GM21786 (cell line): ENCODE results near the gene NTN1.

Experiments used
- ATAC-seq: cut with Tn5 transposase; IDR thresholded peaks from one replicate; pipeline ENCODE4 v1.9.1; 2021; ENCODE audit not compliant: unreplicated experiment

NTN1 gene

GRCh38 chr17:9266697-9267117 lies 245.4 kb downstream of the NTN1 start:
- ATAC-seq = no peak

- ATAC-seq = no peak
These were observed 247.2 kb downstream of the NTN1 start for GRCh38 chr17:9268546-9268945.

GRCh38 chr17:9269350-9270035 lies 248.2 kb downstream of the NTN1 start:
- no peak for ATAC-seq

GRCh38 chr17:9270921-9271320 lies 249.6 kb downstream of the NTN1 start:
- no peak for ATAC-seq

GRCh38 chr17:9271989-9272388 lies 250.7 kb downstream of the NTN1 start:
- ATAC-seq = no peak

GRCh38 chr17:9272501-9273200 lies 251.3 kb downstream of the NTN1 start:
- no peak for ATAC-seq

GRCh38 chr17:9273428-9274391 lies 252.4 kb downstream of the NTN1 start:
- ATAC-seq = no peak

GRCh38 chr17:9274973-9275372 lies 253.7 kb downstream of the NTN1 start:
- no peak for ATAC-seq

GRCh38 chr17:9279893-9280292 lies 258.6 kb downstream of the NTN1 start:
- ATAC-seq = no peak

- no peak for ATAC-seq
These were observed 262.6 kb downstream of the NTN1 start for GRCh38 chr17:9283909-9284308.

GRCh38 chr17:9284884-9285283 lies 263.6 kb downstream of the NTN1 start:
- ATAC-seq = no peak

- no peak for ATAC-seq
These were observed 264.5 kb downstream of the NTN1 start for GRCh38 chr17:9285602-9286427.

- ATAC-seq = no peak
These were observed 265.1 kb downstream of the NTN1 start for GRCh38 chr17:9286434-9286833.

GRCh38 chr17:9287306-9287705 lies 266.0 kb downstream of the NTN1 start:
- ATAC-seq = no peak

GRCh38 chr17:9290226-9290613 lies 268.9 kb downstream of the NTN1 start:
- ATAC-seq = no peak

GRCh38 chr17:9291912-9292560 lies 270.7 kb downstream of the NTN1 start:
- no peak for ATAC-seq

- no peak for ATAC-seq
These were observed 271.2 kb downstream of the NTN1 start for GRCh38 chr17:9292561-9292941.
